ENCODE results near the gene SPHK2. TPM values are rescaled to one million over a fixed set of nuclear protein-coding genes. Genes with fewer than 3 reads are reported as not detected.

Gene SPHK2
- total RNA-seq, 2 donors from 2014 or later = 99.5 to 114 TPM

GRCh38 chr19:48634424-48635262 is 15.3 kb downstream of the SPHK2 start:
- Mint-ChIP-seq H3K4me1 (peaks cover 22% of the 10 kb centered on the region), H3K9me3 (peaks cover 2% of the 10 kb centered on the region), H3K4me3 (peak overlapping the region; percentile 43), H3K27me3 (ENCODE audit: insufficient read depth) (peaks cover 33% of the 10 kb centered on the region), H3K27ac (peak overlapping the region; percentile 90), H3K36me3 (ENCODE audit: low read depth) (peaks cover 9% of the 10 kb centered on the region)
- Histone ChIP-seq H3K4me3 (ENCODE audit: low read length) (peak overlapping the region; percentile 60), H3K9me3 (ENCODE audit: control insufficient read depth, low read length) (no peaks in the 10 kb centered on the region), H3K36me3 (ENCODE audit: control insufficient read depth, insufficient read depth, low read length) (no peaks in the 10 kb centered on the region), H3K27ac (ENCODE audit: low read depth, low read length) (peak overlapping the region; percentile 69), H3K4me1 (ENCODE audit: control insufficient read depth, insufficient read depth, low read length) (peaks cover 18% of the 10 kb centered on the region), H3K9ac (ENCODE audit: extremely low read depth, low read length, poor library complexity, severe bottlenecking) (peak overlapping the region; percentile 23), H3K27me3 (ENCODE audit: control insufficient read depth, insufficient read depth, low read length, poor library complexity, severe bottlenecking) (peaks cover 11% of the 10 kb centered on the region)
- DNase-seq = peak; percentile 98
- WGBS, 2 experiments (ENCODE audit: insufficient coverage in 1 of 2, insufficient read length in 1 of 2) = 12 to 41% methylated on average over 8 to 37 of the region's 37 CpGs
- TF ChIP-seq CTCF (conservative IDR thresholded peaks at IDR 0.05) = no peak

- DNase-seq = peak; percentile 90
- H3K4me3 ChIP-seq (ENCODE audit: low read length) = peak overlapping the region; percentile 80
- peak overlapping the region; percentile 61 for H3K4me3 Mint-ChIP-seq
- no peak for TF ChIP-seq CTCF (conservative IDR thresholded peaks at IDR 0.05)
- 2 to 6% methylated on average over 33 to 66 of the region's 67 CpGs for WGBS, 2 experiments (ENCODE audit: insufficient coverage in 1 of 2, insufficient read length in 1 of 2)
- peaks cover 14% of the 10 kb centered on the region for H3K4me1 ChIP-seq (ENCODE audit: control insufficient read depth, insufficient read depth, low read length)
- peak overlapping the region; percentile 90 for H3K27ac Mint-ChIP-seq
- peak overlapping the region; percentile 69 for H3K27ac ChIP-seq (ENCODE audit: low read depth, low read length)
- peak overlapping the region; percentile 23 for H3K9ac ChIP-seq (ENCODE audit: extremely low read depth, low read length, poor library complexity, severe bottlenecking)
- H3K27me3 Mint-ChIP-seq (ENCODE audit: insufficient read depth) = peaks cover 39% of the 10 kb centered on the region
- H3K9me3 ChIP-seq (ENCODE audit: control insufficient read depth, low read length) = no peaks in the 10 kb centered on the region
- H3K27me3 ChIP-seq (ENCODE audit: control insufficient read depth, insufficient read depth, low read length, poor library complexity, severe bottlenecking) = peaks cover 11% of the 10 kb centered on the region
- peaks cover 14% of the 10 kb centered on the region for H3K36me3 Mint-ChIP-seq (ENCODE audit: low read depth)
- no peaks in the 10 kb centered on the region for H3K36me3 ChIP-seq (ENCODE audit: control insufficient read depth, insufficient read depth, low read length)
- H3K9me3 Mint-ChIP-seq = peaks cover 2% of the 10 kb centered on the region
- peaks cover 23% of the 10 kb centered on the region for H3K4me1 Mint-ChIP-seq
These were observed 16.1 kb downstream of the SPHK2 start for GRCh38 chr19:48635263-48635965.

- Histone ChIP-seq H3K36me3 (ENCODE audit: control insufficient read depth, insufficient read depth, low read length) (no peaks in the 10 kb centered on the region), H3K27ac (ENCODE audit: low read depth, low read length) (no peak overlapping the region), H3K4me1 (ENCODE audit: control insufficient read depth, insufficient read depth, low read length) (peaks cover 12% of the 10 kb centered on the region), H3K4me3 (ENCODE audit: low read length) (peak overlapping the region; percentile 80), H3K9me3 (ENCODE audit: control insufficient read depth, low read length) (no peaks in the 10 kb centered on the region), H3K27me3 (ENCODE audit: control insufficient read depth, insufficient read depth, low read length, poor library complexity, severe bottlenecking) (peaks cover 11% of the 10 kb centered on the region), H3K9ac (ENCODE audit: extremely low read depth, low read length, poor library complexity, severe bottlenecking) (no peak overlapping the region)
- no peak for TF ChIP-seq CTCF (conservative IDR thresholded peaks at IDR 0.05)
- peaks cover 15% of the 10 kb centered on the region for H3K36me3 Mint-ChIP-seq (ENCODE audit: low read depth)
- H3K27ac Mint-ChIP-seq = no peak overlapping the region
- peak; percentile 62 for DNase-seq
- H3K27me3 Mint-ChIP-seq (ENCODE audit: insufficient read depth) = peaks cover 47% of the 10 kb centered on the region
- peak overlapping the region; percentile 61 for H3K4me3 Mint-ChIP-seq
- H3K4me1 Mint-ChIP-seq = peaks cover 21% of the 10 kb centered on the region
- H3K9me3 Mint-ChIP-seq = peaks cover 2% of the 10 kb centered on the region
- 6 to 9% methylated on average over 23 to 35 of the region's 35 CpGs for WGBS, 2 experiments (ENCODE audit: insufficient coverage in 1 of 2, insufficient read length in 1 of 2)
These were observed 16.9 kb downstream of the SPHK2 start for GRCh38 chr19:48635966-48636858.

All from endodermal cell (in vitro differentiated cells).